Karpas-422 (cell line): Measurements from ENCODE around the gene TMEM108. TPM values are rescaled to one million over a fixed set of nuclear protein-coding genes. Genes with fewer than 3 reads are reported as not detected.

Source experiments
- DNase-seq: peaks from one replicate; pipeline ENCODE4 v3.0.0-alpha.2; 2015
- H2AFZ ChIP-seq: fragments of 200-600 bp; sonication (generic); 2 replicates; pipeline ENCODE4 v1.6.1; 2014; ENCODE audit warnings: antibody characterized with exemption, low read length, mixed read lengths
- H3K27ac ChIP-seq: fragments of 200-600 bp; sonication (generic); 2 replicates; pipeline ENCODE4 v1.5.1; 2014; ENCODE audit warnings: mild to moderate bottlenecking, low read length, moderate library complexity
- H3K27me3 ChIP-seq: fragments of 200-600 bp; sonication (generic); 2 replicates; pipeline ENCODE4 v1.6.1; 2014; ENCODE audit warnings: low read length, mixed read lengths
- H3K36me3 ChIP-seq: fragments of 200-600 bp; sonication (generic); 2 replicates; pipeline ENCODE4 v1.6.1; 2014; ENCODE audit warnings: low read length, mixed read lengths; ENCODE audit not compliant: insufficient read depth
- H3K4me1 ChIP-seq: fragments of 200-600 bp; sonication (generic); 2 replicates; pipeline ENCODE4 v1.6.1; 2014; ENCODE audit warnings: mild to moderate bottlenecking, low read length, mixed read lengths
- H3K4me2 ChIP-seq: fragments of 200-600 bp; sonication (generic); 2 replicates; pipeline ENCODE4 v1.6.1; 2014; ENCODE audit warnings: low read length, low read depth, mild to moderate bottlenecking; ENCODE audit not compliant: poor library complexity, severe bottlenecking
- H3K4me3 ChIP-seq: fragments of 200-600 bp; sonication (generic); 2 replicates; pipeline ENCODE4 v1.5.1; 2014; ENCODE audit warnings: mild to moderate bottlenecking, antibody characterized with exemption, low read length, mixed read lengths
- H3K79me2 ChIP-seq: fragments of 200-600 bp; sonication (generic); 2 replicates; pipeline ENCODE4 v1.6.1; 2014; ENCODE audit warnings: mild to moderate bottlenecking, low read length, mixed read lengths
- H3K9ac ChIP-seq: fragments of 200-600 bp; sonication (generic); 2 replicates; pipeline ENCODE4 v1.6.0; 2014; ENCODE audit warnings: low read length
- H3K9me2 ChIP-seq: fragments of 200-600 bp; sonication (generic), shearing (Covaris generic); replicated peaks from 2 replicates; pipeline ENCODE4 v1.6.0; 2014; ENCODE audit warnings: mild to moderate bottlenecking, low read length, moderate library complexity; ENCODE audit not compliant: insufficient read depth
- H3K9me3 ChIP-seq: fragments of 300-700, 200-600 bp; sonication (generic); 2 replicates; pipeline ENCODE4 v1.6.1; 2014; ENCODE audit warnings: low read length, mixed read lengths
- H4K20me1 ChIP-seq: fragments of 200-600 bp; sonication (generic); 2 replicates; pipeline ENCODE4 v1.6.1; 2014; ENCODE audit warnings: mild to moderate bottlenecking, antibody characterized with exemption, low read length, low read depth; ENCODE audit not compliant: insufficient read depth
- total RNA-seq: library from RNA; depleted of rRNA; stranded (reverse); fragments of >200 nt; shearing (Covaris generic); gene quantifications from 2 replicates; pipeline ENCODE4 v1.2.3, GENCODE V29; 2014; ENCODE audit warnings: low replicate concordance

TMEM108 gene
- total RNA-seq, 1 experiment from 2014 or later, result not detected

GRCh38 chr3:133209871-133210550 is 171.8 kb downstream of the TMEM108 start:
- Histone ChIP-seq H2AFZ (peak overlapping the region; percentile 4; the same call in 1 of the 2 replicates), H3K9me3 (no peaks in the 10 kb centered on the region), H4K20me1 (no peaks in the 10 kb centered on the region), H3K4me3 (peak overlapping the region; percentile 22), H3K36me3 (no peaks in the 10 kb centered on the region), H3K4me2 (peak overlapping the region; percentile 67), H3K27me3 (no peaks in the 10 kb centered on the region), H3K27ac (peak overlapping the region; percentile 91), H3K9ac (0 out of 2 replicates have a peak overlapping the region, but pooled peaks have one; percentile 2), H3K9me2 (no peaks in the 10 kb centered on the region), H3K79me2 (no peaks in the 10 kb centered on the region), H3K4me1 (peaks cover 52% of the 10 kb centered on the region)
- DNase-seq, result peak; percentile 83

GRCh38 chr3:133210656-133211055 is 172.5 kb downstream of the TMEM108 start:
- no peak for DNase-seq
- Histone ChIP-seq H3K36me3 (no peaks in the 10 kb centered on the region), H2AFZ (no peak overlapping the region), H3K4me2 (peak overlapping the region; percentile 67), H3K9ac (no peak overlapping the region), H4K20me1 (no peaks in the 10 kb centered on the region), H3K9me3 (no peaks in the 10 kb centered on the region), H3K4me1 (peaks cover 52% of the 10 kb centered on the region), H3K27ac (peak overlapping the region; percentile 91), H3K27me3 (no peaks in the 10 kb centered on the region), H3K4me3 (peak overlapping the region; percentile 22), H3K79me2 (no peaks in the 10 kb centered on the region), H3K9me2 (no peaks in the 10 kb centered on the region)

GRCh38 chr3:133211449-133211848 is 173.3 kb downstream of the TMEM108 start:
- Histone ChIP-seq H3K4me3 (peak overlapping the region; percentile 22; the same call in 1 of the 2 replicates), H3K79me2 (no peaks in the 10 kb centered on the region), H2AFZ (no peak overlapping the region), H3K9ac (peak overlapping the region; percentile 55; the same call in 1 of the 2 replicates), H3K4me1 (peaks cover 55% of the 10 kb centered on the region), H3K27me3 (no peaks in the 10 kb centered on the region), H3K9me3 (no peaks in the 10 kb centered on the region), H4K20me1 (no peaks in the 10 kb centered on the region), H3K27ac (peak overlapping the region; percentile 91), H3K36me3 (no peaks in the 10 kb centered on the region), H3K9me2 (no peaks in the 10 kb centered on the region), H3K4me2 (peak overlapping the region; percentile 67)
- peak; percentile 95 for DNase-seq

GRCh38 chr3:133211856-133212255 is 173.7 kb downstream of the TMEM108 start:
- peaks cover 55% of the 10 kb centered on the region for H3K4me1 ChIP-seq
- peak overlapping the region; percentile 67 for H3K4me2 ChIP-seq
- DNase-seq, result no peak
- H3K9ac ChIP-seq, result peak overlapping the region; percentile 55
- H3K79me2 ChIP-seq, result no peaks in the 10 kb centered on the region
- peak overlapping the region; percentile 37 for H3K4me3 ChIP-seq
- no peak overlapping the region for H2AFZ ChIP-seq
- H3K9me2 ChIP-seq, result no peaks in the 10 kb centered on the region
- no peaks in the 10 kb centered on the region for H3K9me3 ChIP-seq
- H3K27ac ChIP-seq, result peak overlapping the region; percentile 91
- no peaks in the 10 kb centered on the region for H3K36me3 ChIP-seq
- no peaks in the 10 kb centered on the region for H4K20me1 ChIP-seq
- no peaks in the 10 kb centered on the region for H3K27me3 ChIP-seq

- H3K36me3 ChIP-seq, result no peaks in the 10 kb centered on the region
Observed at GRCh38 chr3:133213937-133214336, 175.7 kb downstream of the TMEM108 start.

GRCh38 chr3:133227813-133228212 is 189.6 kb downstream of the TMEM108 start:
- Histone ChIP-seq H3K79me2 (no peaks in the 10 kb centered on the region), H3K4me2 (no peak overlapping the region), H3K9ac (no peak overlapping the region), H3K9me2 (no peaks in the 10 kb centered on the region), H3K27ac (no peak overlapping the region), H4K20me1 (no peaks in the 10 kb centered on the region), H3K27me3 (peaks cover 3% of the 10 kb centered on the region; the same call in 1 of the 2 replicates), H3K4me1 (no peaks in the 10 kb centered on the region), H2AFZ (no peak overlapping the region), H3K9me3 (peaks cover 4% of the 10 kb centered on the region), H3K36me3 (no peaks in the 10 kb centered on the region; the same call in 1 of the 2 replicates), H3K4me3 (no peak overlapping the region)
- DNase-seq, result no peak

More at GRCh38 chr3:133213937-133214336, 175.7 kb downstream of the TMEM108 start:
- no peaks in the 10 kb centered on the region for H3K27me3 ChIP-seq
- no peaks in the 10 kb centered on the region for H3K9me2 ChIP-seq
- H2AFZ ChIP-seq, result no peak overlapping the region
- no peak overlapping the region for H3K9ac ChIP-seq
- DNase-seq, result no peak
- H3K4me1 ChIP-seq, result peaks cover 55% of the 10 kb centered on the region
- no peaks in the 10 kb centered on the region for H4K20me1 ChIP-seq
- H3K79me2 ChIP-seq, result no peaks in the 10 kb centered on the region
- no peak overlapping the region for H3K4me3 ChIP-seq
- no peaks in the 10 kb centered on the region for H3K9me3 ChIP-seq
- H3K27ac ChIP-seq, result no peak overlapping the region
- no peak overlapping the region for H3K4me2 ChIP-seq

- Histone ChIP-seq H2AFZ (no peak overlapping the region), H3K4me3 (no peak overlapping the region), H3K27ac (no peak overlapping the region), H3K9ac (no peak overlapping the region), H3K4me1 (no peaks in the 10 kb centered on the region), H3K9me2 (no peaks in the 10 kb centered on the region), H3K9me3 (no peaks in the 10 kb centered on the region), H3K79me2 (no peaks in the 10 kb centered on the region), H4K20me1 (no peaks in the 10 kb centered on the region), H3K36me3 (no peaks in the 10 kb centered on the region), H3K27me3 (no peaks in the 10 kb centered on the region), H3K4me2 (no peak overlapping the region)
- no peak for DNase-seq
Observed at GRCh38 chr3:133230195-133230594, 192.0 kb downstream of the TMEM108 start.

GRCh38 chr3:133236901-133237300 is 198.7 kb downstream of the TMEM108 start:
- Histone ChIP-seq H3K9me3 (no peaks in the 10 kb centered on the region), H4K20me1 (no peaks in the 10 kb centered on the region), H3K4me1 (peaks cover 11% of the 10 kb centered on the region), H3K27ac (no peak overlapping the region), H3K9ac (no peak overlapping the region), H3K4me3 (no peak overlapping the region), H3K36me3 (no peaks in the 10 kb centered on the region), H2AFZ (no peak overlapping the region), H3K27me3 (no peaks in the 10 kb centered on the region), H3K9me2 (no peaks in the 10 kb centered on the region), H3K79me2 (no peaks in the 10 kb centered on the region), H3K4me2 (no peak overlapping the region)
- peak; percentile 37 for DNase-seq
